HepG2 (cell line): ENCODE data around the gene DRG1. TPM values are rescaled to one million over a fixed set of nuclear protein-coding genes. Genes with fewer than 3 reads are reported as not detected.

Source experiments
- ATAC-seq: fragments of 200-7000 bp; cut with Tn5 transposase; 3 replicates; pipeline ENCODE4 v1.9.1; 2020; ENCODE audit warnings: mild to moderate bottlenecking, moderate library complexity
- BruUV-seq: library from RNA; stranded (reverse); fragments of 400-500 nt; replicated peaks from 2 replicates; lab custom pipeline; 2021; lab: Mats Ljungman, UMichigan
- CTCF ChIA-PET: fragments of 300-600 bp; formaldehyde crosslinking; extraction: SDS; loops from one replicate; lab custom pipeline; 2021; ENCODE audit warnings: low total read pairs, inconsistent platforms, low intra/inter-chr PET ratio; lab: Yijun Ruan, JAX
- POLR2A ChIA-PET: fragments of 350-600 bp; sonication (Branson Sonifier 250); formaldehyde crosslinking; loops from one replicate; lab custom pipeline; 2020; ENCODE audit warnings: antibody characterized with exemption, inconsistent platforms; lab: Yijun Ruan, JAX
- DNase-seq: peaks from one replicate; pipeline ENCODE4 v3.0.0-alpha.2; 2015; ENCODE audit warnings: low spot score
- FAIRE-seq: peaks from 3 replicates; lab custom pipeline; 2011; peaks lifted over from hg19 to GRCh38; lab: Jason Lieb, UNC
- H2AFZ ChIP-seq: one replicate; pipeline ENCODE4 v1.6.1; 2011; ENCODE audit warnings: low read length, inconsistent platforms
- H3K27ac ChIP-seq: fragments of 300-600 bp; 3 replicates; pipeline ENCODE4 v1.8.0; 2011; ENCODE audit warnings: mixed run types, mild to moderate bottlenecking, mixed read lengths, low read length, inconsistent platforms; ENCODE audit not compliant: insufficient read depth; ENCODE audit errors: extremely low read length
- H3K27me3 ChIP-seq, 2 experiments: fragments of 200-600 bp in 1 of 2; 2 replicates in 1 of 2; 3 replicates in 1 of 2; pipeline versions ENCODE4 v1.6.0 to v1.8.0; 2011; ENCODE audit warnings: low read length in 2 of 2, mild to moderate bottlenecking in 2 of 2, moderate library complexity in 2 of 2, inconsistent platforms in 1 of 2; ENCODE audit not compliant: insufficient read depth in 2 of 2, control insufficient read depth in 1 of 2
- H3K36me3 ChIP-seq, 2 experiments: fragments of 200-600 bp in 1 of 2; replicated peaks in 1 of 2; 2 replicates in 1 of 2; 3 replicates in 1 of 2; pipeline versions ENCODE4 v1.5.1 to v1.8.0; 2011; ENCODE audit warnings: low read length in 2 of 2, inconsistent platforms in 1 of 2; ENCODE audit not compliant: insufficient read depth in 2 of 2, control insufficient read depth in 1 of 2
- H3K4me1 ChIP-seq: 2 replicates; pipeline ENCODE4 v1.5.1; 2012; ENCODE audit warnings: low read length, inconsistent platforms; ENCODE audit not compliant: insufficient read depth
- H3K4me2 ChIP-seq: 2 replicates; pipeline ENCODE4 v1.6.0; 2011; ENCODE audit warnings: low read depth, low read length, inconsistent platforms
- H3K4me3 ChIP-seq, 3 experiments: fragments of 200-600 bp in 1 of 3; sonication (generic), shearing (Covaris generic) in 1 of 3; replicated peaks in 1 of 3; 2 replicates each; pipeline ENCODE4 v1.5.1; 2011 to 2016; ENCODE audit warnings: low read length in 3 of 3, inconsistent platforms in 2 of 3, low read depth in 2 of 3, mild to moderate bottlenecking in 2 of 3, control low read depth in 1 of 3, mixed read lengths in 1 of 3; ENCODE audit not compliant: insufficient read depth in 1 of 3
- H3K79me2 ChIP-seq: one replicate; pipeline ENCODE4 v1.6.1; 2011; ENCODE audit warnings: low read length, inconsistent platforms; ENCODE audit not compliant: insufficient read depth
- H3K9ac ChIP-seq: 2 replicates; pipeline ENCODE4 v1.6.0; 2011; ENCODE audit warnings: mild to moderate bottlenecking, low read depth, low read length, inconsistent platforms; ENCODE audit not compliant: insufficient read depth
- H3K9me3 ChIP-seq: 2 replicates; pipeline ENCODE4 v1.5.1; 2012; ENCODE audit warnings: mild to moderate bottlenecking, low read length
- H4K20me1 ChIP-seq: 2 replicates; pipeline ENCODE4 v1.6.0; 2011; ENCODE audit warnings: inconsistent platforms, mild to moderate bottlenecking, low read length, moderate library complexity; ENCODE audit not compliant: insufficient read depth
- AKAP8 ChIP-seq: sonication (generic); formaldehyde crosslinking; IDR thresholded peaks from 2 replicates; pipeline ENCODE4 v1.5.1; 2020; ENCODE audit warnings: mild to moderate bottlenecking, missing genetic modification reagents
- ELF4 ChIP-seq: sonication (generic); formaldehyde crosslinking; IDR thresholded peaks from 2 replicates; pipeline ENCODE4 v1.5.0; 2020; ENCODE audit warnings: missing genetic modification reagents, mild to moderate bottlenecking, moderate library complexity, borderline replicate concordance
- GATAD2A ChIP-seq: IDR thresholded peaks from 2 replicates; pipeline ENCODE4 v1.6.1; 2016
- MAFF ChIP-seq: IDR thresholded peaks from 2 replicates; pipeline ENCODE4 v1.6.1; 2011; ENCODE audit warnings: low read depth, low read length, improper control_type of control experiment
- PTBP1 ChIP-seq: fragments of 200-400 bp; formaldehyde crosslinking; IDR thresholded peaks from 2 replicates; pipeline ENCODE4 v1.6.1; 2018; ENCODE audit warnings: low read length, low read depth; ENCODE audit not compliant: poor library complexity, severe bottlenecking
- SALL1 ChIP-seq: sonication (generic); formaldehyde crosslinking; IDR thresholded peaks from 2 replicates; pipeline ENCODE4 v1.8.0; 2022; ENCODE audit warnings: mild to moderate bottlenecking, missing genetic modification reagents
- SP5 ChIP-seq: IDR thresholded peaks from 2 replicates; pipeline ENCODE4 v1.6.1; 2016; ENCODE audit warnings: low read depth, borderline replicate concordance
- WGBS: methylation state at CpG from one replicate; pipeline ENCODE4 v1.1.6; 2017; ENCODE audit warnings: low lambda C conversion rate; 5-methylcytosine and 5-hydroxymethylcytosine counted together
- in situ Hi-C: cut with HindIII; loops from 2 replicates; pipeline ENCODE4 v1.10.0; 2017; ENCODE audit warnings: low pct_unique_long_range_greater_than_20kb; ENCODE audit not compliant: extremely low pct_ligation_motif_present
- intact Hi-C: fragments of 100-400 bp; cut with micrococcal nuclease; formaldehyde crosslinking; loops from one replicate; pipeline ENCODE4 v1.10.0; 2022; ENCODE audit not compliant: unreplicated experiment
- polyA plus RNA-seq, 8 experiments: library from polyadenylated mRNA; depleted of rRNA in 3 of 8; stranded (reverse) in 7 of 8; unstranded in 1 of 8; fragments of >200 nt; fragmentation: Illumina TruSeq in 4 of 8; extraction: Trizol in 4 of 8; gene quantifications; 2 replicates each; pipeline versions ENCODE4 v1.2.1 to v1.2.3, GENCODE V29; 2011 to 2016; ENCODE audit warnings: low read depth in 4 of 8, missing spikeins in 1 of 8, mixed read lengths in 1 of 8; ENCODE audit not compliant: insufficient read depth in 1 of 8
- total RNA-seq, 5 experiments: library from RNA; depleted of rRNA; stranded (reverse); fragments of >200 nt; fragmentation: Illumina TruSeq; extraction: Trizol; gene quantifications; 2 replicates each; pipeline ENCODE4 v1.2.3, GENCODE V29; 2016; ENCODE audit warnings: low read depth in 1 of 5
- TF ChIP-seq, protein P1 (sequence below): sonication (generic); formaldehyde crosslinking; IDR thresholded peaks from 2 replicates; pipeline ENCODE4 v1.9.0; 2022; ENCODE audit warnings: low read depth, missing genetic modification reagents
- TF ChIP-seq, protein P2 (sequence below): sonication (generic); formaldehyde crosslinking; IDR thresholded peaks from 2 replicates; pipeline ENCODE4 v1.4.0; 2020; ENCODE audit warnings: low read depth, missing genetic modification reagents
- TF ChIP-seq, protein P3 (sequence below): sonication (generic); formaldehyde crosslinking; conservative IDR thresholded peaks from 2 replicates; pipeline ENCODE4 v1.5.0; 2020; ENCODE audit warnings: missing genetic modification reagents
- TF ChIP-seq, protein P4 (sequence below), 2 experiments: sonication (generic) in 1 of 2; formaldehyde crosslinking in 1 of 2; IDR thresholded peaks; 2 replicates each; pipeline versions ENCODE4 v1.4.0 to v1.6.1; 2018 to 2020; ENCODE audit warnings: missing genetic modification reagents in 2 of 2, borderline replicate concordance in 1 of 2, low read depth in 1 of 2, mild to moderate bottlenecking in 1 of 2, missing biosample characterization in 1 of 2
- TF ChIP-seq, protein P5 (sequence below): IDR thresholded peaks from 2 replicates; pipeline ENCODE4 v1.6.1; 2016; ENCODE audit warnings: low read depth, control low read depth

DRG1 gene
- total and polyA plus RNA-seq, 2 of the 13 experiments (the other 11 are each of a cell fraction or from before 2014, with no cell fraction given) = 59.0 to 94.8 TPM

DNA sequence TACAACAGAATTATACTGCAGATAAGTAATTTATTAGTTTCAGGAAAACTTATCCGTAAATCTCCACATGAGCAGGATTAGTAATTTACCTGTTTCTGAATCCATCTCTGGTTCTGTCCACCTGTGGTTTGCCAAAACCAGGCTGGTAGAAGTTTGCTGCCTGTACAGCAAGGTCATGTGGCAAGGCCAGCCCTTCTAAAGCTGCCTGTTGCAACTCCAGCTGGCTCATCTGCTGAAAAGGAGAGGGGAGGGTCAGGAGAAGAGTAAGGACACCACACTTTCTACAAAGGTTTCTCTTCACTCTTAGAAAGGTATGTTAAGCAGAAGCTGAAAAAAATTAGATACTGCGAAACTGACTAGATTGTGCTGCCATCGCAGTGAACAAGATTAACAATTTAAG is 47.9 kb downstream of the DRG1 start (continued):
- TF ChIP-seq, protein P1, sequence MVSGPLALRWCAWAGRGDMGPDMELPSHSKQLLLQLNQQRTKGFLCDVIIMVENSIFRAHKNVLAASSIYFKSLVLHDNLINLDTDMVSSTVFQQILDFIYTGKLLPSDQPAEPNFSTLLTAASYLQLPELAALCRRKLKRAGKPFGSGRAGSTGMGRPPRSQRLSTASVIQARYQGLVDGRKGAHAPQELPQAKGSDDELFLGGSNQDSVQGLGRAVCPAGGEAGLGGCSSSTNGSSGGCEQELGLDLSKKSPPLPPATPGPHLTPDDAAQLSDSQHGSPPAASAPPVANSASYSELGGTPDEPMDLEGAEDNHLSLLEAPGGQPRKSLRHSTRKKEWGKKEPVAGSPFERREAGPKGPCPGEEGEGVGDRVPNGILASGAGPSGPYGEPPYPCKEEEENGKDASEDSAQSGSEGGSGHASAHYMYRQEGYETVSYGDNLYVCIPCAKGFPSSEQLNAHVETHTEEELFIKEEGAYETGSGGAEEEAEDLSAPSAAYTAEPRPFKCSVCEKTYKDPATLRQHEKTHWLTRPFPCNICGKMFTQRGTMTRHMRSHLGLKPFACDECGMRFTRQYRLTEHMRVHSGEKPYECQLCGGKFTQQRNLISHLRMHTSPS (CRISPR knock-in tag) = no peak
- TF ChIP-seq, protein P2, sequence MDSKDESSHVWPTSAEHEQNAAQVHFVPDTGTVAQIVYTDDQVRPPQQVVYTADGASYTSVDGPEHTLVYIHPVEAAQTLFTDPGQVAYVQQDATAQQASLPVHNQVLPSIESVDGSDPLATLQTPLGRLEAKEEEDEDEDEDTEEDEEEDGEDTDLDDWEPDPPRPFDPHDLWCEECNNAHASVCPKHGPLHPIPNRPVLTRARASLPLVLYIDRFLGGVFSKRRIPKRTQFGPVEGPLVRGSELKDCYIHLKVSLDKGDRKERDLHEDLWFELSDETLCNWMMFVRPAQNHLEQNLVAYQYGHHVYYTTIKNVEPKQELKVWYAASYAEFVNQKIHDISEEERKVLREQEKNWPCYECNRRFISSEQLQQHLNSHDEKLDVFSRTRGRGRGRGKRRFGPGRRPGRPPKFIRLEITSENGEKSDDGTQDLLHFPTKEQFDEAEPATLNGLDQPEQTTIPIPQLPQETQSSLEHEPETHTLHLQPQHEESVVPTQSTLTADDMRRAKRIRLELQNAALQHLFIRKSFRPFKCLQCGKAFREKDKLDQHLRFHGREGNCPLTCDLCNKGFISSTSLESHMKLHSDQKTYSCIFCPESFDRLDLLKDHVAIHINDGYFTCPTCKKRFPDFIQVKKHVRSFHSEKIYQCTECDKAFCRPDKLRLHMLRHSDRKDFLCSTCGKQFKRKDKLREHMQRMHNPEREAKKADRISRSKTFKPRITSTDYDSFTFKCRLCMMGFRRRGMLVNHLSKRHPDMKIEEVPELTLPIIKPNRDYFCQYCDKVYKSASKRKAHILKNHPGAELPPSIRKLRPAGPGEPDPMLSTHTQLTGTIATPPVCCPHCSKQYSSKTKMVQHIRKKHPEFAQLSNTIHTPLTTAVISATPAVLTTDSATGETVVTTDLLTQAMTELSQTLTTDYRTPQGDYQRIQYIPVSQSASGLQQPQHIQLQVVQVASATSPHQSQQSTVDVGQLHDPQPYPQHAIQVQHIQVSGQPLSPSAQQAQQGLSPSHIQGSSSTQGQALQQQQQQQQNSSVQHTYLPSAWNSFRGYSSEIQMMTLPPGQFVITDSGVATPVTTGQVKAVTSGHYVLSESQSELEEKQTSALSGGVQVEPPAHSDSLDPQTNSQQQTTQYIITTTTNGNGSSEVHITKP = no peak
- TF ChIP-seq, protein P3, sequence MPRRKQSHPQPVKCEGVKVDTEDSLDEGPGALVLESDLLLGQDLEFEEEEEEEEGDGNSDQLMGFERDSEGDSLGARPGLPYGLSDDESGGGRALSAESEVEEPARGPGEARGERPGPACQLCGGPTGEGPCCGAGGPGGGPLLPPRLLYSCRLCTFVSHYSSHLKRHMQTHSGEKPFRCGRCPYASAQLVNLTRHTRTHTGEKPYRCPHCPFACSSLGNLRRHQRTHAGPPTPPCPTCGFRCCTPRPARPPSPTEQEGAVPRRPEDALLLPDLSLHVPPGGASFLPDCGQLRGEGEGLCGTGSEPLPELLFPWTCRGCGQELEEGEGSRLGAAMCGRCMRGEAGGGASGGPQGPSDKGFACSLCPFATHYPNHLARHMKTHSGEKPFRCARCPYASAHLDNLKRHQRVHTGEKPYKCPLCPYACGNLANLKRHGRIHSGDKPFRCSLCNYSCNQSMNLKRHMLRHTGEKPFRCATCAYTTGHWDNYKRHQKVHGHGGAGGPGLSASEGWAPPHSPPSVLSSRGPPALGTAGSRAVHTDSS (CRISPR knock-in tag) = no peak

DNA sequence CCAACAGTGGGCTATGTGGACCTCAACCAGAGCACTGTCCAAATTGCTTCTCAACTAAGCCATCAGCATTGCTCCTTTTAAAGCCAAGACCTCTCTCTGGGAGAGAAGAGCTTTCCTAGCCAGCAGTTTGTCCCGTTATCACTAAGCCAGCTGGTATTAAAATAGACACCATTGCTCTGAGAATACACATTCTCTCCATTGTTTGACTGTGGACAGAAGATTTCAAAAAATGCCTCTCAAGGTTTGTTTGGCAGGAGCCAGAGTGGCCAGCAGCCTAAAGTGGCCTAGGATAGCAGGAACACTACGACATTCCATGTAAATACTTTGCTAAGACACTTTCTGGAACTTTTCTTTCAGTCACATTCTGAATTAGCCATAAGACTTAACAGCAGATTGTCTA is 49.0 kb downstream of the DRG1 start:
- Histone ChIP-seq H3K27ac (no peak overlapping the region), H3K9ac (no peak overlapping the region), H3K79me2 (no peaks in the 10 kb centered on the region), H3K27me3 (no peaks in the 10 kb centered on the region), H3K4me1 (no peaks in the 10 kb centered on the region), H3K9me3 (no peaks in the 10 kb centered on the region), H3K4me3 (no peak overlapping the region), H3K36me3 (peaks cover 14 to 44% of the 10 kb centered on the region in 2 experiments), H3K4me2 (no peak overlapping the region), H4K20me1 (no peaks in the 10 kb centered on the region), H2AFZ (no peak overlapping the region)
- ATAC-seq = no peak
- no peak for FAIRE-seq
- in situ Hi-C loops (no loop called here), intact Hi-C loops (no loop called here)
- ChIA-PET CTCF (no interaction called here), POLR2A (no interaction called here)
- TF ChIP-seq MAFF (no peak), PTBP1 (no peak), AKAP8 (CRISPR knock-in tag) (no peak), SP5 (CRISPR knock-in tag) (no peak), SALL1 (CRISPR knock-in tag) (no peak), GATAD2A (CRISPR knock-in tag) (no peak), ELF4 (CRISPR knock-in tag) (no peak)
- TF ChIP-seq, protein P4, sequence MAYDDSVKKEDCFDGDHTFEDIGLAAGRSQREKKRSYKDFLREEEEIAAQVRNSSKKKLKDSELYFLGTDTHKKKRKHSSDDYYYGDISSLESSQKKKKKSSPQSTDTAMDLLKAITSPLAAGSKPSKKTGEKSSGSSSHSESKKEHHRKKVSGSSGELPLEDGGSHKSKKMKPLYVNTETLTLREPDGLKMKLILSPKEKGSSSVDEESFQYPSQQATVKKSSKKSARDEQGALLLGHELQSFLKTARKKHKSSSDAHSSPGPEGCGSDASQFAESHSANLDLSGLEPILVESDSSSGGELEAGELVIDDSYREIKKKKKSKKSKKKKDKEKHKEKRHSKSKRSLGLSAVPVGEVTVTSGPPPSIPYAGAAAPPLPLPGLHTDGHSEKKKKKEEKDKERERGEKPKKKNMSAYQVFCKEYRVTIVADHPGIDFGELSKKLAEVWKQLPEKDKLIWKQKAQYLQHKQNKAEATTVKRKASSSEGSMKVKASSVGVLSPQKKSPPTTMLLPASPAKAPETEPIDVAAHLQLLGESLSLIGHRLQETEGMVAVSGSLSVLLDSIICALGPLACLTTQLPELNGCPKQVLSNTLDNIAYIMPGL (CRISPR knock-in tag; IDR thresholded peaks at IDR 0.05; ENCODE audit: borderline replicate concordance in 1 of 2, low read depth in 1 of 2) = no peak
- TF ChIP-seq, protein P5, sequence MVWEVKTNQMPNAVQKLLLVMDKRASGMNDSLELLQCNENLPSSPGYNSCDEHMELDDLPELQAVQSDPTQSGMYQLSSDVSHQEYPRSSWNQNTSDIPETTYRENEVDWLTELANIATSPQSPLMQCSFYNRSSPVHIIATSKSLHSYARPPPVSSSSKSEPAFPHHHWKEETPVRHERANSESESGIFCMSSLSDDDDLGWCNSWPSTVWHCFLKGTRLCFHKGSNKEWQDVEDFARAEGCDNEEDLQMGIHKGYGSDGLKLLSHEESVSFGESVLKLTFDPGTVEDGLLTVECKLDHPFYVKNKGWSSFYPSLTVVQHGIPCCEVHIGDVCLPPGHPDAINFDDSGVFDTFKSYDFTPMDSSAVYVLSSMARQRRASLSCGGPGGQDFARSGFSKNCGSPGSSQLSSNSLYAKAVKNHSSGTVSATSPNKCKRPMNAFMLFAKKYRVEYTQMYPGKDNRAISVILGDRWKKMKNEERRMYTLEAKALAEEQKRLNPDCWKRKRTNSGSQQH (CRISPR knock-in tag) = no peak
- no TSS peak for BruUV-seq
- no peak for DNase-seq
- WGBS = 89% methylated on average over 2 of the region's 2 CpGs
